ENCODE measurements around the gene LDLRAD2.

DNA sequence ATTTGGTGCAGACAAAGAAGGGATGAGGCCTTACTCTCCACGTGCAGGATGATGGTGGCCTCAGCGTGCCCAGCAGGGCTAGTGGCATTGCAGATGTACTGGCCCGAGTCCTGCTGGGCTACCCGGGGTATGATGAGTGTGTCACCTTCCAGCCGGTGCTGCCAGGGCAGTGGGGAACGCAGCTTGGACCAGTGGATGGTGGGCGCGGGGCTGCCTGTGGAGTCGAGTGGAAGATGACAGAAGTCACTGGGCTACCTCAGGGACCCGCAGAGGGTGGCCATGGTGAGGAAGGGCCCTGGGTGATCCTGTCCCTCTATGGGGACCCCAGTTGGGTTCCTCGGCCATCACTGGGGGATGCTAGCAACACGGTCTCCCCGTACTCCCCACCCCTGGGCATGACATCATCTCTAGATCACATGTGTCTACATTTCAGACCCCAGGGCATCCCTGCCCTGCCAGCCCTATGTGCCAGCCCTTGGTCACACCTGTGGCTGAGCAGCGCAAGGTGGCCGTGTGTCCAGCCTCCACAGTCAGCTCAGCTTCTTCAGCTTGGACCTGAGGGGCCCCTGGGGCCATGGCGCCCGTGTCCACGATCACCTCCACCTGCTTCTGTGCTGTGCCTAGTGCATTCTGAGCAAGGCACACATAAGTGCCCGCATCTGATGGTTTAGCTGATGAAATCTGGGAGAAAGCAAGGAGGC lies 27.4 kb downstream of the LDLRAD2 start:
- TF ChIP-seq POLR2A (IDR thresholded peaks at IDR 0.05; ENCODE audit: low read depth, low read length) (no peak), POLR2AphosphoS5 (IDR thresholded peaks at IDR 0.05; ENCODE audit: low read depth, low read length) (no peak), SPI1 (IDR thresholded peaks at IDR 0.05; ENCODE audit: low read depth, low read length) (no peak), TAF1 (IDR thresholded peaks at IDR 0.05; ENCODE audit: low read depth, low read length) (no peak), POU2F2 (IDR thresholded peaks at IDR 0.05; ENCODE audit: low read depth, low read length) (no peak), PAX5 (IDR thresholded peaks at IDR 0.05; ENCODE audit: insufficient read depth, low read length, severe bottlenecking) (no peak)

Data from GM12891 (cell line).